Vagina (tissue), 2 donors: ENCODE data around the gene KCNJ10.

Experiments
- POLR2A ChIP-seq, 2 donors: fragments of 450-650 bp; IDR thresholded peaks; one replicate each; pipeline ENCODE4 v1.6.1; 2017; ENCODE audit warnings: antibody characterized with exemption in 2 of 2, mild to moderate bottlenecking in 2 of 2, moderate library complexity in 2 of 2
- TF ChIP-seq, protein P1 (sequence below), 3 experiments: fragments of 450-650 bp in 2 of 3; fragments of 200-600 bp in 1 of 3; sonication (generic) in 1 of 3; IDR thresholded peaks; one replicate each; pipeline ENCODE4 v1.5.1; 2017 to 2019; ENCODE audit warnings: antibody characterized with exemption in 3 of 3, mild to moderate bottlenecking in 2 of 3, moderate library complexity in 2 of 3

DNA sequence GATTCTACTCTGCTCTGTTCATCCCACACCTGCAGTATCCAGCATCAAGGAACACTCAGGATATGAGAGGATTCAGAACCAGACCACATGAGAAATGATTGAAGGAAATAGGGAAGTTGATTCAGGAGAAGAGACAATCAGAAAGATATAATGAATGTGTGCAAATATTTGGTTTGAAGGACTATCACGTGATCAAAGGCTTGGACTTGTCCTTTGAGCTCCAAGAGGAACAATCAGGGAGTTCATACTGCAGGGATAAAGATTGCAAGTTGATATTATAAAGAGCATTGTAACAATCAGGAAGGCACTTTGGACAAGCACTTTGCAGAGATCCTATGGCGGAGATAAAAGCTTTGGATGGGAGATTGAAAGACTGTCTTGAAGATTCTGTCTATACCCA lies 24.3 kb downstream of the KCNJ10 start:
- TF ChIP-seq, protein P1, sequence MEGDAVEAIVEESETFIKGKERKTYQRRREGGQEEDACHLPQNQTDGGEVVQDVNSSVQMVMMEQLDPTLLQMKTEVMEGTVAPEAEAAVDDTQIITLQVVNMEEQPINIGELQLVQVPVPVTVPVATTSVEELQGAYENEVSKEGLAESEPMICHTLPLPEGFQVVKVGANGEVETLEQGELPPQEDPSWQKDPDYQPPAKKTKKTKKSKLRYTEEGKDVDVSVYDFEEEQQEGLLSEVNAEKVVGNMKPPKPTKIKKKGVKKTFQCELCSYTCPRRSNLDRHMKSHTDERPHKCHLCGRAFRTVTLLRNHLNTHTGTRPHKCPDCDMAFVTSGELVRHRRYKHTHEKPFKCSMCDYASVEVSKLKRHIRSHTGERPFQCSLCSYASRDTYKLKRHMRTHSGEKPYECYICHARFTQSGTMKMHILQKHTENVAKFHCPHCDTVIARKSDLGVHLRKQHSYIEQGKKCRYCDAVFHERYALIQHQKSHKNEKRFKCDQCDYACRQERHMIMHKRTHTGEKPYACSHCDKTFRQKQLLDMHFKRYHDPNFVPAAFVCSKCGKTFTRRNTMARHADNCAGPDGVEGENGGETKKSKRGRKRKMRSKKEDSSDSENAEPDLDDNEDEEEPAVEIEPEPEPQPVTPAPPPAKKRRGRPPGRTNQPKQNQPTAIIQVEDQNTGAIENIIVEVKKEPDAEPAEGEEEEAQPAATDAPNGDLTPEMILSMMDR (IDR thresholded peaks at IDR 0.05) = no peak
- TF ChIP-seq POLR2A (IDR thresholded peaks at IDR 0.05) = no peak
